ENCODE data around the gene GORASP2.

DNA sequence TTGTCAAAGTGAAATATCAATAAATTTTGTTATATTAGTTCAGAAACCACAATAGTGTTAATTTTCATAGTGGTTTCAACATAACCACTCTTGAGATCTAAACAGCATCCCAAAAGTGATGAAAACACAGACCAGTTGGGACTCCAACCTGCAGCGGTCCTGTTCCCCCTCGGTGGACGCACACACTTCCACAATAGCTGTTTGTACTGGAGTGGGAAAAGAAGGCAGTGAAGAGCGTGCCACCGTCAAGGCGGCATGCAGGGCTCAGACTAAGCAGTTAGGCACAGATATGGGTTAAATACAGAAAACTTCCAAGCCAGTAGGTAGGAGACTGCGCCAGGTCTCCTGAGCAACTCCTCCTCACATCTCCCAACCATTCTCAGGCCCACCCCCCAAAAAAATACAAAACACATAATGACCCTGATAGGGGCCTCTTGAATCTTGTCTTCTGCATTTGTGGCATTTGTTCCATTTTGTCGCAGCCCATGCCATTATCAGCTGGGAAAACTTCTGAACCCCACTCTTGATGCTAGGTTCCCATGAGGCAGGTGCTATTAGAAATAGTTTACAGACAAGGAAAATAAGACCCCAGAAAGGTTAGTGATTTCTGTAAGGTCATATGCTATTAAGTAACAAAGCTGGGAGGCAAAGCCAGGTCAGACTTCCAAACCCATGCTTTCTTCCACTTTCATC lies 57.7 kb downstream of the GORASP2 start:
- TF ChIP-seq, protein P1, sequence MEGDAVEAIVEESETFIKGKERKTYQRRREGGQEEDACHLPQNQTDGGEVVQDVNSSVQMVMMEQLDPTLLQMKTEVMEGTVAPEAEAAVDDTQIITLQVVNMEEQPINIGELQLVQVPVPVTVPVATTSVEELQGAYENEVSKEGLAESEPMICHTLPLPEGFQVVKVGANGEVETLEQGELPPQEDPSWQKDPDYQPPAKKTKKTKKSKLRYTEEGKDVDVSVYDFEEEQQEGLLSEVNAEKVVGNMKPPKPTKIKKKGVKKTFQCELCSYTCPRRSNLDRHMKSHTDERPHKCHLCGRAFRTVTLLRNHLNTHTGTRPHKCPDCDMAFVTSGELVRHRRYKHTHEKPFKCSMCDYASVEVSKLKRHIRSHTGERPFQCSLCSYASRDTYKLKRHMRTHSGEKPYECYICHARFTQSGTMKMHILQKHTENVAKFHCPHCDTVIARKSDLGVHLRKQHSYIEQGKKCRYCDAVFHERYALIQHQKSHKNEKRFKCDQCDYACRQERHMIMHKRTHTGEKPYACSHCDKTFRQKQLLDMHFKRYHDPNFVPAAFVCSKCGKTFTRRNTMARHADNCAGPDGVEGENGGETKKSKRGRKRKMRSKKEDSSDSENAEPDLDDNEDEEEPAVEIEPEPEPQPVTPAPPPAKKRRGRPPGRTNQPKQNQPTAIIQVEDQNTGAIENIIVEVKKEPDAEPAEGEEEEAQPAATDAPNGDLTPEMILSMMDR (IDR thresholded peaks at IDR 0.05) = no peak
- no peak for TF ChIP-seq POLR2A (IDR thresholded peaks at IDR 0.05)
